ENCODE data around the gene RAB17.
A peak's percentile ranks its signal among the peaks of the same experiment; 100 is the strongest.
"Not testable (repeated sequence)": the region's sequence is repeated elsewhere in the genome, so short reads cannot be mapped to it uniquely, and the experiment has no call there.

The RAB17 gene

DNA sequence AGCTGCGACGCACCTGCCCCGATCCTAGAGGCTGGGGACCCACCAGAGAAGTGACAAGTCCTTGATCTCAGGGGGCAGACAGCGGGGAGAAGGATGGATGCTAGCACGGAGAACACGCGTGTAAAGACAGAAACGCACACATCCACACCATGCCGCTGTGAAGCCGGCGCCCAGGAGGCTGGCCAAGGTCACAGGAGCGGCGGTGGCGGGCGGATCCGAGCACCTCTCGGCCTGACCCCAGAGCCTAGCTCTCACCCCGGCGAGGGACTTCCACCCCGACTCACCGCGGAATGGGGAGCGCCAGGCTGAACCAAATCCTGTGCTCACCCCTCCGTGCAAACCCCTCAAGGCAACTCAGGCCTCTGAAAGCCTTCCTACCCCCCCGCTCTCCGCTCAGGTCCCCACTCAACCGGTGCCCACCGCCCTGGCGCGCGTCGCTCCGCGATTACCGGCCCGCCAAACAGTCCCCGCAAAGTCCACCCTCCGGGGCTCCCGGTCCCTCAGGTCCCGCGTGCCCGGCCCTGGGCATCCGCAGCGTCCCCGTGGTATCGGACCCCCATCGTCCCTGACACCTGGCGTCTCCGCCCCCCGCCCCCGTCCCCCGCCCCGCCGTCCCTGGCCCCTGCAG is 36.4 kb upstream of the RAB17 start:
- in situ Hi-C loops (cut with HindIII; ENCODE audit: low pct_ligation_motif_present, low pct_unique_long_range_greater_than_20kb, low sequenced_read_pairs) = no loop called here
- no peak for DNase-seq

DNA sequence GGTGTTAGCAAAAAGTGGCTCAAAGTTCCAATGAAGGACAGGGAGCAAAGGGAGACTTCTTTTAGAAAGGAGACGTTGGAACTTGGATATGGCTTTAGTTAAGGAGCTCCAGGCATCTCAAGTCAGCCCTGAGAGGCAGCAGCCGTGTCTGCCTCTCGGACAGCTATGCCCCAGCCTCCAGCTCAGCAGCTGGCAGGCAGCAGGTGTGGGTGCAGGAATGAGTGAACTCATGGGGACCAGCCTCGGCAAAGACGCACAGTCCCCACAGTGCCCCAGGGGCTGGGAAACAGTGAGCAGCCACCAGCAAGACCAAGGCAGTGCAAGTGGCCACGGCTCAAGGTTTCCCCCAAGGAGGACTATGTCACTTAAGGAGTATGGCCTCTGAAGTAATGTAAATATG is 35.2 kb upstream of the RAB17 start:
- in situ Hi-C loops (cut with HindIII; ENCODE audit: low pct_ligation_motif_present, low pct_unique_long_range_greater_than_20kb, low sequenced_read_pairs) = no loop called here
- DNase-seq = no peak

DNA sequence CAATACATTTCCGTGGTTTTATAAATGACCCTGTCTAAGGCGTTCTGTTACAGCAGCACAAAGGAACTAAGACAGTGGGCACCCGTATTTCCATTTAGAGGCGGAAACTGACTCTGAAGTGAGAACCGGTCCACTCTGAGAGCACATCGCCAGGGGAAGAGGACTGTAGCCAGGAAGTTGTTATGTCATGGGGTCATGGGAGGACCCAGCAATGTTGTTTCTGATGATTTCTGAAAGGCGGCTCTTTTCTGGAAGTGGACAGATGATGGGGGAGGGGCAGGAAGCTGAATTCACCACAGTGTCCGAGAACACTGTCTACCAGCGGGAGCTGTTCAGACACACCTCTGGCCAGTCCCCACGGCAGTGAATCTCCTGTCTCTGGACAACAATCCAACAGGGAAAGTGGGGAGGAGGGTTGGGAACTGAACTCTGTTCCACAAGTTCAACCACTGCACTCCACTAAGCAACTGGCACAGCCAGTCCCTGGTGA is 34.7 kb upstream of the RAB17 start:
- in situ Hi-C loops (cut with HindIII; ENCODE audit: low pct_ligation_motif_present, low pct_unique_long_range_greater_than_20kb, low sequenced_read_pairs) = no loop called here
- DNase-seq = no peak

DNA sequence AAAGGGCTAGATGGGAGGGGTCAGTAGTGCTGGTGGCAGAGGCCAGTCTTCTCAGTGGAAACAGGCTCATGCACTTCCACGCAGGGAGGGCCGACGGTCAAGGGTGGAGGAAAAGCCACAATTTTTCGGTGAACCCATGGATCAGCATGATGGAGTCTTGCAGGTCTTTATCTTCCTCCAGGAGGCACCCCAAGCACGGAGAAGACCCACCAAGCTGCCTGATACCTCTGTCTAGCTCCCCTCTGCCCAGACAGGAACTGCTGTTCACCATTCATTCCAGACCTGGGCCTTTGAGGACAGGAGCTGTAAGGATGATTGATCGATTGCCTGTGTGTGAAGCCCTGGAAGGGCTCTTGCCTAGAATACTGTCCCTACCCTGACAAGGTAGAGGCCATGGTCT is 34.0 kb upstream of the RAB17 start:
- DNase-seq = no peak
- in situ Hi-C loops (cut with HindIII; ENCODE audit: low pct_ligation_motif_present, low pct_unique_long_range_greater_than_20kb, low sequenced_read_pairs) = no loop called here

DNA sequence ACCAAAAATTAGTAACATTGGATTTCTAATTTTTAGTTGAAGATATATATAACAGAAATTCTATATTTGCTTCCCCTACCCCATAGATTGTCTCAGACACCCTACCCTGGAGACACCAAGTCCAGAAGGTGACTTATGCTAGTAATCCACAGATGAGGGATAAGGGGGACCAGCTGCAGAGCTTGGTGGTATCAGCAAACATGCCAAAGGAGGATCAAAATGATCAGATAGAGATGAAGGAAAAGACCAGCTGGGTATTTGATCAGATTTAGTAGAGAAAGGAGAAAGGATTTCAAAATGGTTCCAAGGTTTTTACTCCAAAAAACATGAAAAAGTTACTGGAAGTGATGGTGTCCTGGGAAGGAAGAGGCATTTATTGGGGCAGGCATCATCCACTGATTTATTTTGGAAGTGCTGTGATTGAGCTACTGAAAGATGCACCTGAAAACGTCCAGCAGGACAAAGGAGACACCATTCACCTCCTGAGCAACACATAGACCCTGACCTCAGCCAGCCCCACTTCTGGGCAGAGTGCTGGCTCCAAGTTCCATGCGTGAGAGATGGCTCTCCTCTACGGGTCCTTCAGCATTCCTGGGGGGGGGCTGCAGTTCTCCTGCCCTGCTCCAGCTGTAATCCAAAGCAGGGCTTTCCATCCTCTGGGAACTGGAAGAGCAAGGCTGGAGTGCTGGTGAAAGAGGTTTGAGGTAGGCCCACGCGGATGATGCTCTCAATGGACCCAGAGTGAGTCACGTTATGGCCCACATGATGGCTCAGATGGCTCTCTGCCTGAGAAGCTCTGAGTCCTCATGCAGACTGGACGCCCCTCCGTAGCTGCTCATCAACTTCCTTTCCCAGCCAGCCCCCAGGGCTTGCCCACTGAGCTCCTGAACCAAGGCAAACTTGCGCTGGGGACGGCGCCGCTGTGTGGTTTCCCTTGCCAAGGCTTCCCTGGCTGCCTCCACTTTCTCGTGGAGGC is 33.2 kb upstream of the RAB17 start:
- in situ Hi-C loops (cut with HindIII; ENCODE audit: low pct_ligation_motif_present, low pct_unique_long_range_greater_than_20kb, low sequenced_read_pairs) = no loop called here
- no peak for DNase-seq

DNA sequence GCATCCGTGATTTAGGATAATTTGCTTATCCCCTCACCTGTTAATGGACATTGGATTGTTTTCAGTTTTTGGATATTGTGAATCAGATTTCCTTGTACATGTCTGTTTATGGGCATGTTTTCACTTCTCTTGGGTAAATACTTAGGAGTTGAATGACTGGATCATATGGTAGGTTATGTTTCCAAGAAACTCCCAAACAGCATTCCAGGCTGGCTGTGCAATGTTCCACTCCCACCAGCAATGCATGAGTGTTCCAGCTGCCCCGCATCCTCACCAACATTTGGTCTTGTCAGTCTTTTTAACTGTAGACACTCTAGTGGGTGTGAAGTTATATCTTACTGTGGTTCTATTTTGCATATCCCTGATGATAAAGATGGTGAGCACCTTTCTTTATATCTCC is 27.9 kb upstream of the RAB17 start:
- in situ Hi-C loops (cut with HindIII; ENCODE audit: low pct_ligation_motif_present, low pct_unique_long_range_greater_than_20kb, low sequenced_read_pairs) = no loop called here
- DNase-seq = no peak

DNA sequence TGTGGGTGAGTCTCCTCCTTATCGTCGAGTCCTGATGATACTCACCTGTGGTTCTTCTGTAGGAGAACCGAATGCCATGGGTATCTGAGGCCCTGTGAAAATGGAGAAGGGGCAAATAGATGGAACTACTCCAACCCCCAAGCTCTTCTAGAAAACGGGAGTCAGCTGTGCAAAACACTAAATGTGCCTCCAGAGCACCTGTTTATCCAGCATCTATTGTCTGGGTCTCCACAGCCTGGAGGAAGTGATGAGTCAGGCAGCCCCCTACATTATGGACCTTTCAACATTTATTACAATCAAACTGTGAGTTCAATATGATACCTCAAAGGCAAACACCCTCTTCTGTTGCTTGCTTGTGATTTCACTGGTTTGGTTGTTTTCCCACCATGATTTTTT is 27.1 kb upstream of the RAB17 start:
- in situ Hi-C loops (cut with HindIII; ENCODE audit: low pct_ligation_motif_present, low pct_unique_long_range_greater_than_20kb, low sequenced_read_pairs) = no loop called here
- DNase-seq = no peak

DNA sequence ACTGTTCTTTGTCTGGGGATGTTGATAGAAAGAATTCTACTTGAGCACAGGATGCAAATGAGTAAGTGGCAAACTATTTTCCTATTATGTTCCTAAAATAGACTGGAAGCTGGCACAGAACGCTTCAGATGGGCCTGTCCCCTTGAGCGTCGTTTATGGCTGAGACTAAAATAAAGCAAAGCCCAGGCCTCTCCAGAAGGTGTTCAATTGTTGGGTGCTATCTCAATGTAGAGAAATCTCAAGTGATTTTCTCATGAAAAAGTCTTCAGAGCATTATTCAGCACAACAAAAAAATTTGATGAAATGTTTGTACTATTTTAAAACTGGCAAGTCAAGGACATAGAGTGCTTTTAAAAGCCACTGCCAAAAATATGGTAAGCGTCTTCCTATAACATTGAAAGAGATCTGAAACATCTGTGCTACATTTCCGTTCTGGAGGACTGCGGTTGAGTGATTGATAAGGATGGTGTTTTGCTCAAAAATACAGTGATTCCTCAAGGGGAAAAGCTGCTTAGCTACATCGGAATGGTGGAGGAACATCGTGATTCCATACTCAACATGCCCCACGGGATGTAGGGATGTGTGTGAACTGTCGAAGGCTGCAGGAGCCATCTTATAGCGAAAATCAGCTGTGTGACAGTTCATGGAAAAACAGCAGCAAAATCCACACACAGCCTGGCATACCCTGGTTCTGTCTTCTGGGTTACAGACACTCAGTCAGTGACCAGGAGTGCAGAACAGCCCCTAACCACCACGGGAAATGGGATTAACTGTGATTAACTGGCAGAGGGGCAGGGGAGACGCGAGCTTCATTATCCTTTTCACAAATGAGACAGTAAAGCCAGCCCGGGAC is 26.4 kb upstream of the RAB17 start:
- no peak for DNase-seq

DNA sequence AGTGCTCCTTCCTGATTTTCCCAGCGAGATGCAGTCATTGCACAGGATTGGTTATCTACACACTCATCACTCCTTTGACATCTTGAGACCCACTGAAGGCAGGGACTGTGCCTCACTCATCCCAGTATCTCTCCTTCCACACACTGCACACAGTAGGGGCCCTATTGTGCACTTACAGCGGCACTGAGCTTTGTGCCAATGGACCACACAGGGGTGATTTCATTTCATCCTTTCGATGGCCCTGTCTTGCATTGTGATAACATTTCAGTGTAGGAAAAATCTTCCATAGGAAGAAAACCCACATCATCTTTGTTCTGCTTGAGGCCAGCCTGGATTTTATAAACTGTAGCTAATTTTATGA is 25.8 kb upstream of the RAB17 start:
- in situ Hi-C loops (cut with HindIII; ENCODE audit: low pct_ligation_motif_present, low pct_unique_long_range_greater_than_20kb, low sequenced_read_pairs) = no loop called here
- no peak for DNase-seq

More for the DNA sequence above, 26.4 kb upstream of the RAB17 start:
- in situ Hi-C loops (cut with HindIII; ENCODE audit: low pct_ligation_motif_present, low pct_unique_long_range_greater_than_20kb, low sequenced_read_pairs) = no loop called here

DNA sequence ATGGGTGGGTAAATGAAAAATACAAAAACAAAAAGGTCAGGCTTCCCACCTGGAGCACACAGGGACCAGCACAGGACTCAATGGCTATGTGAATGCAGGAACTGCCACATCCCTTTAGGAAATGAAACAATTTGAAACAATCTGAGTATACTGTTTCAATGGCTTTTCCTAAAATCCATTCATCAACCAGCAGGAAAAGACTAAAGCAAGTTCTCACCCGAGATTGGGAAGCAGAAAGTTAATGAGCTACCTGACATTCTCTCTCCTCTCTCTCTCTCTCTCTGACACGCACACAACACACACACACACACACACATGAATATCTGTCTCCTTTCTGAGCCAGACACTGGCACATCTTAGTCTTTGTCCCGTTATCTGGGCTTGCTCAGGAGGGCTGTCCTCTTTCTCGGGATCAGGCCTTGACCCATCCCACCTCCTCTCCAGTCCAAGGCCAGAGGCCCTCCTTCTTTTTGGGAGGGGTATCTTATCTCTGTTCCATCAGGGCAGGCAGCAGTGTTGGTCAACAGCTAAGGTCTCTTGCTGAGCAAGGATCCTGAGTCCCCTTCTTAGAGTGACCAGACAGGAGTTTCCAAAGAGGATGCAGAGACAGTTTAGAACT is 25.2 kb upstream of the RAB17 start:
- no peak for DNase-seq
- in situ Hi-C loops (cut with HindIII; ENCODE audit: low pct_ligation_motif_present, low pct_unique_long_range_greater_than_20kb, low sequenced_read_pairs) = no loop called here

DNA sequence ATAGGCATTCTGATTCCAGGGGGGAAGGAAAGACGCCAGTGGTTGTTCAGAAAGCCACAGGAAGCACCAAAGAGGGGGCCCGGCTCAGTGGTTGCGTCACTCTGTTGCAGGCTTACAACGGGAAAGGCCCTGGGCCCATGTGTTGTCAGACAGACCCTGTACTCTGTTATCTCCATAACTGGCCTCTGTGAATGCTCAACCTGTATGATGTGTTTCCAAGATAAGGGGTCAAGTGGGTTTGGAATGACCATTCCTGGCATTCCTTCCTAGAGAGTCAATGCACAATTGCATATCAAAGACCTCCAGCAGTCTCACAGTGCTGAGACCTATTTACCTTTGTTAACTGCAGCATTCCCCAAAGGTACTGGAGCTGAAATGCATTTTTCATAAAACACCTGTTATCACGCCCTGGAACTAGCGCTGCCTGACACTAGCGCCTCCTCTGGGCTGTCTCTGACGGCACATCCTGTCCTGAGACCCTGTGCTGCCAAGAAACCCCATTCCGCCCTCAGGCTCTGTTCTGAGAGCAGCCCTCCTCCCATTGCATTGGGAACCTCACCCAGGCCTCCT is 23.7 kb upstream of the RAB17 start:
- in situ Hi-C loops (cut with HindIII; ENCODE audit: low pct_ligation_motif_present, low pct_unique_long_range_greater_than_20kb, low sequenced_read_pairs) = no loop called here

DNA sequence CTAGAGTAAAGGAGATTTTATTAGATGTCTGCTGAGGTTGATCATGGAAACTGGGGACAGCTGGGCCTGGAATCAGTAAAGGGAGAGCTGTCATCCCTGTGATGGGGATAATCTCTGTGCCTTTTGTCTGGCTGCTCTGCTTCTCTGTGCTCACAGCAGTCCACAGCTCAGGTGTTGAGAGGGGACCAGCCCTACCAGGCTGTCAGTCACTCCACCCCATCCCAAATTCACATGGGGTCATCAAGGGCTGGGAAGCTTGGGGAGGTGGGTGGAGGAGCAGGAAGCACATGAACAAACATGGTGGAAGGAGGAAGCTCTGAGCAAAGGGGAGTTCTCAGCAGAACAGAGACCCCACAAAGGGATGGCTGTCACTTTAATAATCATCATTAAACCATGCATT is 23.1 kb upstream of the RAB17 start:
- DNase-seq = no peak
- in situ Hi-C loops (cut with HindIII; ENCODE audit: low pct_ligation_motif_present, low pct_unique_long_range_greater_than_20kb, low sequenced_read_pairs) = no loop called here

More for the DNA sequence above, 23.7 kb upstream of the RAB17 start:
- DNase-seq = peak; percentile 49

DNA sequence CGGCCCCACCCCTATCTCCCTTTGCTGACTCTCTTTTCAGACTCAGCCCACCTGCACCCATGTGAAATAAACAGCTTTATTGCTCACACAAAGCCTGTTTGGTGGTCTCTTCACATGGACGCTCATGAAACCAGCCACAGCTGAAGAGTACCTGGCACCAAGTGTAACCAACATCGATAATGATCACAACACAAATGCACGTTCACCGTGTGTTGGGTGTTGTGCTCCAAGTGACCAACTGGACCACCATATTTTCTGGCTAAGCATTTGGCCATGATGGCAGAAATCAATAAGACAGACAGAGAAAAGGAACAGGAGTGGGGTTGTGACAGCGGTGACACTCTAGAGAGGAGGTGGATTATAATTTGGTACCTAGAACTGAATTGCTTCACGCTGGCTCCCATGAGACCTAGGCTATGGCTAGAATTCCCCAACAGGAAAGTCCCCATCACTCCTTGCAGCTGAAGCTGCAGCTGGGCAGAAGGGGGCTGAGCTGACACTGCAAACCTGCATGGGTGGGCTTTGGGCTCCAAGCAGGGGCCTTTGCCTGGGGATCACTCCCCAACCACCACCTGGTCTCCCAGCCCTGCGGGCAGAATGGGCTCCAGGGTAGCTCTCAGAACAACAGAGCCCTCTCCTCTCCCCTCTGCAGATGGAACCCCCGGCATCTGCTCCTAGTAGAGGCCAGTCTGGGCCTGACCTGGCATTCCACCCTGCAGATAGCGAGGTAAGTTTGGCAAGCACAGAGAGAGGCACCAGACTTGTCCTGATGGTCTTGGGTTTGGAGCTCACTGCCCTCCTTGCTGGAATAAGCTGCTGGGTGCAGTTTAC is 22.2 kb upstream of the RAB17 start:
- in situ Hi-C loops (cut with HindIII; ENCODE audit: low pct_ligation_motif_present, low pct_unique_long_range_greater_than_20kb, low sequenced_read_pairs) = no loop called here
- no peak for DNase-seq

DNA sequence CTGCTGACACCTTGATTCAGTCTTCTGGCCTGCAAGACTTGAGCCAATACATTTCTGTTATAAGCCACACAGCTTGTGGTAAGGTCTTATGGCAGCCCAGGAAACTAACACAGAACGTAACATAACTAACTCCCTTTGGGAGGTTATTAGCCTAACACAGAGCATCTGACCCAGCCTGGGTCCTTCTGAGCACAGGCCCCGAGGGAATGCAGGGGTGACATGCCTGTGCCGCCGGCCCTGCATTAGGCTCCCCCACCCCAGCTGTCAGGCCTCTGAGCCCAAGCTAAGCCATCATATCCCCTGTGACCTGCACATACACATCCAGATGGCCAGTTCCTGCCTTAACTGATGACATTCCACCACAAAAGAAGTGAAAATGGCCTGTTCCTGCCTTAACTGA is 16.0 kb upstream of the RAB17 start:
- DNase-seq; in situ Hi-C loops (cut with HindIII; ENCODE audit: low pct_ligation_motif_present, low pct_unique_long_range_greater_than_20kb, low sequenced_read_pairs): not testable (repeated sequence)

DNA sequence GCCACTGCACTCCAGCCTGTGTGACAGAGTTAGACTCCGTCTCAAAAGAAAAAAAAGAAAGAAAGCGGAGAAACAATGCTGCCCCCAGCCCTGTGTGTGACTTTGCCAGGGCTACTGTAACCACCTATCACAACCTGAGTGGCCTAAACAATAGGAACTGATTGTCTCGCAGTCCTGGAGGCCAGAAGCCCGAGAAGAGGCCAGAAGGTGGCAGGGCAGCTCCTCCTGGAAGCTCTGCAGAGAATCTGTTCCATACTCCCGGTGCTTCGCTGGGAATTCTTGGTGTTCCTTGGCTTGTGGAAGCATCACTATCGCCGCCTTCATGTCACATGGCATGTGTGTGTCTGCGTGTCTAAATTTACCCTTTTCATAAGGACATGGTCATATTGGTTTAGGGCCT is 14.4 kb upstream of the RAB17 start:
- peak; percentile 45 for DNase-seq
- in situ Hi-C loops (cut with HindIII; ENCODE audit: low pct_ligation_motif_present, low pct_unique_long_range_greater_than_20kb, low sequenced_read_pairs) = no loop called here

DNA sequence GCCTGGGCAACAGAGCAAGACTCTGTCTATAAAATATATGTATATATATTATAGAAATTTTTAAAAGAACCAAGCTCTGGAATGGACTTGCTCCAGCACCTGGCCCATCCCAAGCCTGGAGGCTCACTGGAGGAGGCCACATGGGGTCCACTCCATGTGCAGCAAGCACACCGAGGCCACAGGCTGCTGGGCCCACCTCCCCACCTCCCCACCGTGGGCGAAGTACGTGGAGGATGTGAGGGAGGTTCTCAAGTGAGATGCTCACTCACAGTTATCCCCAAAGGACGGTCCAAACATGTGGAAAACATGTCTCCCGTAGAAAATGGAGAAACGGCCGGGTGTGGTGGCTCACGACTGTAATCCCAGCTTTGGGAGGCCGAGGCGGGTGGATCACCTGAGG is 13.9 kb upstream of the RAB17 start:
- no peak for DNase-seq
- in situ Hi-C loops (cut with HindIII; ENCODE audit: low pct_ligation_motif_present, low pct_unique_long_range_greater_than_20kb, low sequenced_read_pairs) = no loop called here

DNA sequence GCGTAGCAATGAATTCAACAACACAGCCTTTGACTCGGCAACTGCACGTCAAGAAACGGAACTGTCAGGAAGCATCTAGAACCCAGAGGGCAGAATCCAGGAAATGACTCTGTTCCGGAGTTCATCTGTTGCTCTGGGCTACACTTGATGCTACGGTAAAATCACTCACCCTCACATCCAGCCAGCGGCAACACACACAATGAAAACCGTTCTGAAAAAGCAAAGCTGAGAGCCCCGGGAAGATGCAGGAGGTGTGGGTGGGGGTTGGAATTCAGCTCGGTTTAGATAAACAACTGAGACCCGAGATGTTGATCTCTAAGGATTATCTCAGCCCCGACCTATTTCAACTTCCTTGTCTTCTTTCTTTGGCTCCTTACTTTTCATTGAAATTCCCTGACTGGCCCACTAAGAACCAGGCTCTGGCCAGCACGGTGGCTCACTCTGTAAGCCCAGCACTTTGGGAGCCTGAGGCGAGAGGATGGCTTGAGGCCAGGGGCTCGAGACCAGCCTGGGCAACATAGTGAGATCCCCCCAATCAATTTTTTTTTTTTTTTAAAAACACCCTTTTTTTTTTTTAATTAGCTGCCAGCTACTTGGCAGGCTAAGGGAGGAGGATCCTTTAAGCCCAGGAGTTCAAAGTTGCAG is 13.3 kb upstream of the RAB17 start:
- in situ Hi-C loops (cut with HindIII; ENCODE audit: low pct_ligation_motif_present, low pct_unique_long_range_greater_than_20kb, low sequenced_read_pairs) = no loop called here
- no peak for DNase-seq

All from ACHN (cell line).